Activated CD4-positive, alpha-beta T cell treated with anti-CD3 and anti-CD28 coated beads, Interleukin-2, amount 10 ng/mL, durations not matched to agents 24 days and 14 days (primary cell): ENCODE results near the gene TACO1. TPM values are rescaled to one million over a fixed set of nuclear protein-coding genes. Genes with fewer than 3 reads are reported as not detected.

Experiments used
- DNase-seq: peaks from one replicate; pipeline ENCODE4 v3.0.0; 2022
- H3K27ac Mint-ChIP-seq: one replicate; pipeline ENCODE4 v1.8.0; 2022; ENCODE audit warnings: mild to moderate bottlenecking, mixed read lengths
- H3K27me3 Mint-ChIP-seq: one replicate; pipeline ENCODE4 v1.8.0; 2022; ENCODE audit warnings: mixed read lengths
- H3K36me3 Mint-ChIP-seq: one replicate; pipeline ENCODE4 v1.8.0; 2022; ENCODE audit warnings: low read depth, mild to moderate bottlenecking, mixed read lengths
- H3K4me1 Mint-ChIP-seq: one replicate; pipeline ENCODE4 v1.8.0; 2021; ENCODE audit warnings: mixed read lengths
- H3K4me3 Mint-ChIP-seq: one replicate; pipeline ENCODE4 v1.8.0; 2022; ENCODE audit warnings: mild to moderate bottlenecking, moderate library complexity, mixed read lengths
- H3K9me3 Mint-ChIP-seq: one replicate; pipeline ENCODE4 v1.8.0; 2021; ENCODE audit warnings: mixed read lengths
- intact Hi-C: fragments of 100-400 bp; cut with micrococcal nuclease; formaldehyde crosslinking; loops from one replicate; pipeline ENCODE4 v1.15.1; 2023
- total RNA-seq: library from RNA; stranded (reverse); gene quantifications from 2 replicates; pipeline ENCODE4 v1.2.3, GENCODE V29; 2022

TACO1 gene
- total RNA-seq, 1 donor from 2014 or later: 27.9 TPM

- Mint-ChIP-seq H3K27ac (no peak overlapping the region), H3K27me3 (no peaks in the 10 kb centered on the region), H3K36me3 (peaks cover 44% of the 10 kb centered on the region), H3K4me1 (peaks cover 10% of the 10 kb centered on the region), H3K4me3 (no peak overlapping the region), H3K9me3 (no peaks in the 10 kb centered on the region)
- intact Hi-C loops: no loop called here
- DNase-seq: no peak
Observed at GRCh38 chr17:63578769-63579111, 22.0 kb upstream of the TACO1 start.

- Mint-ChIP-seq H3K27ac (no peak overlapping the region), H3K36me3 (peaks cover 43% of the 10 kb centered on the region), H3K4me3 (no peak overlapping the region)
Observed at GRCh38 chr17:63579633-63580032, 21.1 kb upstream of the TACO1 start.

GRCh38 chr17:63587770-63588169, 12.9 kb upstream of the TACO1 start:
- Mint-ChIP-seq H3K4me3 (no peak overlapping the region), H3K36me3 (peaks cover 62% of the 10 kb centered on the region), H3K27ac (no peak overlapping the region), H3K27me3 (no peaks in the 10 kb centered on the region), H3K4me1 (peaks cover 14% of the 10 kb centered on the region), H3K9me3 (no peaks in the 10 kb centered on the region)
- intact Hi-C loops: no loop called here
- DNase-seq: no peak

More at GRCh38 chr17:63579633-63580032, 21.1 kb upstream of the TACO1 start:
- no peak for DNase-seq
- intact Hi-C loops: no loop called here
- Mint-ChIP-seq H3K9me3 (no peaks in the 10 kb centered on the region), H3K27me3 (no peaks in the 10 kb centered on the region), H3K4me1 (peaks cover 7% of the 10 kb centered on the region)

- peaks cover 56% of the 10 kb centered on the region for H3K36me3 Mint-ChIP-seq
- no peaks in the 10 kb centered on the region for H3K27me3 Mint-ChIP-seq
- H3K4me3 Mint-ChIP-seq: no peak overlapping the region
- no peaks in the 10 kb centered on the region for H3K9me3 Mint-ChIP-seq
- peaks cover 13% of the 10 kb centered on the region for H3K4me1 Mint-ChIP-seq
- intact Hi-C loops: no loop called here
- no peak for DNase-seq
- no peak overlapping the region for H3K27ac Mint-ChIP-seq
Observed at GRCh38 chr17:63588797-63589196, 11.9 kb upstream of the TACO1 start.

GRCh38 chr17:63589646-63590045, 11.0 kb upstream of the TACO1 start:
- no peak for DNase-seq
- Mint-ChIP-seq H3K27me3 (no peaks in the 10 kb centered on the region), H3K27ac (no peak overlapping the region), H3K4me1 (peaks cover 11% of the 10 kb centered on the region), H3K36me3 (peaks cover 55% of the 10 kb centered on the region), H3K9me3 (no peaks in the 10 kb centered on the region), H3K4me3 (no peak overlapping the region)
- intact Hi-C loops: no loop called here

- Mint-ChIP-seq H3K27ac (no peak overlapping the region), H3K36me3 (peaks cover 39% of the 10 kb centered on the region), H3K4me3 (no peak overlapping the region), H3K4me1 (peaks cover 3% of the 10 kb centered on the region), H3K27me3 (no peaks in the 10 kb centered on the region), H3K9me3 (no peaks in the 10 kb centered on the region)
- intact Hi-C loops: no loop called here
- no peak for DNase-seq
Observed at GRCh38 chr17:63592797-63593196, 7.9 kb upstream of the TACO1 start.

- intact Hi-C loops: no loop called here
- DNase-seq: no peak
- Mint-ChIP-seq H3K4me3 (no peak overlapping the region), H3K36me3 (peaks cover 21% of the 10 kb centered on the region), H3K4me1 (peaks cover 7% of the 10 kb centered on the region), H3K9me3 (no peaks in the 10 kb centered on the region), H3K27ac (no peak overlapping the region), H3K27me3 (no peaks in the 10 kb centered on the region)
Observed at GRCh38 chr17:63595132-63595531, 5.6 kb upstream of the TACO1 start.

GRCh38 chr17:63596856-63597586, 3.7 kb upstream of the TACO1 start:
- no peaks in the 10 kb centered on the region for H3K27me3 Mint-ChIP-seq

GRCh38 chr17:63598281-63598680, 2.4 kb upstream of the TACO1 start:
- H3K4me3 Mint-ChIP-seq: no peak overlapping the region
- H3K36me3 Mint-ChIP-seq: peaks cover 17% of the 10 kb centered on the region
- intact Hi-C loops: no loop called here
- H3K27ac Mint-ChIP-seq: no peak overlapping the region
- no peak for DNase-seq
- H3K4me1 Mint-ChIP-seq: peaks cover 17% of the 10 kb centered on the region
- no peaks in the 10 kb centered on the region for H3K9me3 Mint-ChIP-seq
- H3K27me3 Mint-ChIP-seq: no peaks in the 10 kb centered on the region

More at GRCh38 chr17:63596856-63597586, 3.7 kb upstream of the TACO1 start:
- H3K27ac Mint-ChIP-seq: no peak overlapping the region
- no peaks in the 10 kb centered on the region for H3K9me3 Mint-ChIP-seq
- intact Hi-C loops: no loop called here
- H3K4me1 Mint-ChIP-seq: peaks cover 17% of the 10 kb centered on the region
- H3K36me3 Mint-ChIP-seq: peaks cover 16% of the 10 kb centered on the region
- H3K4me3 Mint-ChIP-seq: no peak overlapping the region
- DNase-seq: no peak

GRCh38 chr17:63601439-63602371, 1.0 kb downstream of the TACO1 start:
- Mint-ChIP-seq H3K27me3 (no peaks in the 10 kb centered on the region), H3K4me3 (peak overlapping the region; percentile 91), H3K4me1 (peaks cover 17% of the 10 kb centered on the region), H3K9me3 (no peaks in the 10 kb centered on the region), H3K36me3 (peaks cover 26% of the 10 kb centered on the region), H3K27ac (peak overlapping the region; percentile 90)
- intact Hi-C loops: no loop called here
- DNase-seq: peak; percentile 64

GRCh38 chr17:63609816-63610573, 9.3 kb downstream of the TACO1 start:
- H3K27ac Mint-ChIP-seq: peak overlapping the region; percentile 87
- peak; percentile 77 for DNase-seq
- intact Hi-C loops: no loop called here
- H3K4me1 Mint-ChIP-seq: peaks cover 26% of the 10 kb centered on the region
- no peaks in the 10 kb centered on the region for H3K9me3 Mint-ChIP-seq
- H3K27me3 Mint-ChIP-seq: no peaks in the 10 kb centered on the region
- H3K4me3 Mint-ChIP-seq: peak overlapping the region; percentile 50
- H3K36me3 Mint-ChIP-seq: peaks cover 49% of the 10 kb centered on the region

GRCh38 chr17:63610854-63611253, 10.2 kb downstream of the TACO1 start:
- peak overlapping the region; percentile 68 for H3K4me3 Mint-ChIP-seq
- H3K36me3 Mint-ChIP-seq: peaks cover 42% of the 10 kb centered on the region
- H3K27ac Mint-ChIP-seq: peak overlapping the region; percentile 87
- no peaks in the 10 kb centered on the region for H3K27me3 Mint-ChIP-seq
- H3K9me3 Mint-ChIP-seq: no peaks in the 10 kb centered on the region
- H3K4me1 Mint-ChIP-seq: peaks cover 26% of the 10 kb centered on the region
- peak; percentile 63 for DNase-seq
- intact Hi-C loops: no loop called here

- Mint-ChIP-seq H3K9me3 (no peaks in the 10 kb centered on the region), H3K27me3 (no peaks in the 10 kb centered on the region), H3K36me3 (peaks cover 37% of the 10 kb centered on the region), H3K4me3 (peak overlapping the region; percentile 68), H3K4me1 (peaks cover 26% of the 10 kb centered on the region), H3K27ac (peak overlapping the region; percentile 87)
- DNase-seq: peak; percentile 72
- intact Hi-C loops: no loop called here
Observed at GRCh38 chr17:63611354-63611753, 10.7 kb downstream of the TACO1 start.
